Mesothelial cell of epicardium (in vitro differentiated cells): ENCODE data around the gene FRS2. TPM values are rescaled to one million over a fixed set of nuclear protein-coding genes. Genes with fewer than 3 reads are reported as not detected.

Experiments
- DNase-seq, 2 experiments: peaks; one replicate each; pipeline ENCODE4 v3.0.0; 2021; ENCODE audit warnings: low spot score in 2 of 2; ENCODE audit not compliant: unreplicated experiment in 2 of 2
- H3K27ac Mint-ChIP-seq: 2 replicates; pipeline ENCODE4 v1.8.0; 2021; ENCODE audit warnings: mixed read lengths
- H3K27me3 Mint-ChIP-seq: 2 replicates; pipeline ENCODE4 v1.8.0; 2021; ENCODE audit warnings: low read depth, mixed read lengths
- H3K36me3 Mint-ChIP-seq: 2 replicates; pipeline ENCODE4 v1.8.0; 2021; ENCODE audit warnings: mixed read lengths
- H3K4me1 Mint-ChIP-seq: 2 replicates; pipeline ENCODE4 v1.8.0; 2021; ENCODE audit warnings: mixed read lengths
- H3K4me3 Mint-ChIP-seq: 2 replicates; pipeline ENCODE4 v1.8.0; 2021; ENCODE audit warnings: mild to moderate bottlenecking, moderate library complexity, mixed read lengths
- H3K9me3 Mint-ChIP-seq: 2 replicates; pipeline ENCODE4 v1.8.0; 2021; ENCODE audit warnings: mixed read lengths
- total RNA-seq: library from RNA; stranded (reverse); gene quantifications from 3 replicates; pipeline ENCODE4 v1.2.1, GENCODE V29; 2021
- TF ChIP-seq, protein P1 (sequence below): fragments of 200-600 bp; sonication (generic); IDR thresholded peaks from one replicate; pipeline ENCODE4 v1.5.0; 2021; ENCODE audit warnings: antibody characterized with exemption; ENCODE audit not compliant: unreplicated experiment

FRS2 gene
- total RNA-seq, 1 donor from 2014 or later, result 46.1 TPM

GRCh38 chr12:69471667-69472385 lies 1.6 kb downstream of the FRS2 start:
- no peaks in the 10 kb centered on the region for H3K36me3 Mint-ChIP-seq
- peak overlapping the region; percentile 98 for H3K4me3 Mint-ChIP-seq
- peaks cover 55% of the 10 kb centered on the region for H3K4me1 Mint-ChIP-seq
- no peak for DNase-seq
- no peaks in the 10 kb centered on the region for H3K27me3 Mint-ChIP-seq
- H3K27ac Mint-ChIP-seq, result peak overlapping the region; percentile 100
- TF ChIP-seq, protein P1, sequence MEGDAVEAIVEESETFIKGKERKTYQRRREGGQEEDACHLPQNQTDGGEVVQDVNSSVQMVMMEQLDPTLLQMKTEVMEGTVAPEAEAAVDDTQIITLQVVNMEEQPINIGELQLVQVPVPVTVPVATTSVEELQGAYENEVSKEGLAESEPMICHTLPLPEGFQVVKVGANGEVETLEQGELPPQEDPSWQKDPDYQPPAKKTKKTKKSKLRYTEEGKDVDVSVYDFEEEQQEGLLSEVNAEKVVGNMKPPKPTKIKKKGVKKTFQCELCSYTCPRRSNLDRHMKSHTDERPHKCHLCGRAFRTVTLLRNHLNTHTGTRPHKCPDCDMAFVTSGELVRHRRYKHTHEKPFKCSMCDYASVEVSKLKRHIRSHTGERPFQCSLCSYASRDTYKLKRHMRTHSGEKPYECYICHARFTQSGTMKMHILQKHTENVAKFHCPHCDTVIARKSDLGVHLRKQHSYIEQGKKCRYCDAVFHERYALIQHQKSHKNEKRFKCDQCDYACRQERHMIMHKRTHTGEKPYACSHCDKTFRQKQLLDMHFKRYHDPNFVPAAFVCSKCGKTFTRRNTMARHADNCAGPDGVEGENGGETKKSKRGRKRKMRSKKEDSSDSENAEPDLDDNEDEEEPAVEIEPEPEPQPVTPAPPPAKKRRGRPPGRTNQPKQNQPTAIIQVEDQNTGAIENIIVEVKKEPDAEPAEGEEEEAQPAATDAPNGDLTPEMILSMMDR, result no peak
- no peaks in the 10 kb centered on the region for H3K9me3 Mint-ChIP-seq

GRCh38 chr12:69473262-69473661 lies 3.1 kb downstream of the FRS2 start:
- Mint-ChIP-seq H3K36me3 (no peaks in the 10 kb centered on the region), H3K27ac (peak overlapping the region; percentile 7), H3K4me1 (peaks cover 55% of the 10 kb centered on the region), H3K4me3 (no peak overlapping the region), H3K9me3 (no peaks in the 10 kb centered on the region), H3K27me3 (no peaks in the 10 kb centered on the region)
- TF ChIP-seq, protein P1, result no peak
- DNase-seq, result no peak

DNA sequence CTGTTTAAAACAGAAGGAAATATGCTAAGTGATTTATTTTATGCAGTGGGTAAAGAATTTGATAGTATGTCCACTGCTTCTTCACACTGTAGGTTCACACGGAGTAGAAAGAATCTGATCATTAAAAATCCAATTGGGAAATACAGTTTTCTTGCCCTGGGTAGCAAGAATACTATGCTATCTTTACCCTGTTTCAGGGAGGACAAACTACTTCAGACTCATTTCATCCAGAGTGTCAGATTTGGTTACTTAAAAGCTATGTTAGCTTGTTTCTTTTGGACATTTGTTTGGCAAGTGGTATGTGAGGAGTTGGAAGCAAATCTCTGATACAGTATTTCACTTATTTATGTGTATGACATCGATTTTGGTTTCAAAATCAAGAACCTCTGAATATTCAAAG lies 4.3 kb downstream of the FRS2 start:
- no peaks in the 10 kb centered on the region for H3K9me3 Mint-ChIP-seq
- peaks cover 55% of the 10 kb centered on the region for H3K4me1 Mint-ChIP-seq
- TF ChIP-seq, protein P1, result no peak
- DNase-seq, result no peak
- H3K4me3 Mint-ChIP-seq, result no peak overlapping the region
- no peaks in the 10 kb centered on the region for H3K36me3 Mint-ChIP-seq
- peak overlapping the region; percentile 23 for H3K27ac Mint-ChIP-seq
- H3K27me3 Mint-ChIP-seq, result no peaks in the 10 kb centered on the region

- no peaks in the 10 kb centered on the region for H3K27me3 Mint-ChIP-seq
- H3K9me3 Mint-ChIP-seq, result peaks cover 8% of the 10 kb centered on the region
- peak overlapping the region; percentile 70 for H3K27ac Mint-ChIP-seq
- TF ChIP-seq, protein P1, result no peak
- H3K4me3 Mint-ChIP-seq, result no peak overlapping the region
- peaks cover 52% of the 10 kb centered on the region for H3K4me1 Mint-ChIP-seq
- H3K36me3 Mint-ChIP-seq, result peaks cover 2% of the 10 kb centered on the region
- no peak for DNase-seq
Measured at GRCh38 chr12:69475237-69475975, 5.2 kb downstream of the FRS2 start.

DNA sequence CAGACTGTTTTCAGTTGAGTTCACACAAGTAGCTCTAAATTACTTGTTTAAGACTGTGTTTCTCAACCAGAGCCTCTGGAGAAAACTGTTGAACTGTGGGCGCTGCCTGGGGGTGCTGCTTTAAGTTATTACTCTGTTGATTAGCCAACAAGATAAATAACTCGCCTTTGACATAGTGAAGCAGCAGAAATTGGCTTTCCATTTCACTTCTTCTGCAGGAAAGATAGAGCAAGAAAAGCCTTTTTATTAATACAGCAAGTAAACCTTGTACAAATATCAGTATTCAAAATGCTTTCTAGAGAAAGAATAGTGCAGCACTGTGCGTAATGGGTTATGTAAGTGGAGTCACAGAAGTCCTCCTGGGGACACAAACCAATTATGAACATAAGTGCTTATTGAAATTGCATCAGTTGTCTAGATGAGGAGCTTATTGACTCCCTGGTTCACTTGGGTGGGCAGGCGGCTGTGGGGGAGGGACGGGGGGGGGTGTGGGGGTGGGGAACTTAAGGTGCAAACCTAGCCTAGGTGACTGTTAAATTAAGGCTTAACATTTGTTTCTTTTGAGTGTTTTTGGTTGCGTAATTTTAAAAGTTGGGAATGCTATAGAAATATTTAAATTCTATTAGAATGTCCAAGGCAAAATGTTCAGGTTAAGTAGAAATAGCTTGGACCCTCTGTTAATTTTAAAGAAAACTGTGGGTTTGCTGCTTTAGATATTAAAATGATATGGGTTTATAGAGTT lies 6.3 kb downstream of the FRS2 start:
- peaks cover 46% of the 10 kb centered on the region for H3K4me1 Mint-ChIP-seq
- H3K4me3 Mint-ChIP-seq, result no peak overlapping the region
- no peaks in the 10 kb centered on the region for H3K27me3 Mint-ChIP-seq
- peaks cover 8% of the 10 kb centered on the region for H3K9me3 Mint-ChIP-seq
- no peak for DNase-seq
- TF ChIP-seq, protein P1, result no peak
- peaks cover 3% of the 10 kb centered on the region for H3K36me3 Mint-ChIP-seq
- peak overlapping the region; percentile 70 for H3K27ac Mint-ChIP-seq
